HEK293 (cell line): ENCODE results near the gene DNAJC10.

Experiments used
- FEZF1 ChIP-seq: fragments of 450-650 bp; formaldehyde crosslinking; IDR thresholded peaks from 2 replicates; pipeline ENCODE4 v1.5.1; 2016; ENCODE audit warnings: missing biosample characterization, missing genetic modification characterization
- GLI4 ChIP-seq: fragments of 450-650 bp; formaldehyde crosslinking; IDR thresholded peaks from 2 replicates; pipeline ENCODE4 v1.5.1; 2016; ENCODE audit warnings: missing biosample characterization, missing genetic modification characterization
- HOXA7 ChIP-seq: sonication (generic); formaldehyde crosslinking; IDR thresholded peaks from 2 replicates; pipeline ENCODE4 v1.8.1; 2022; ENCODE audit warnings: missing genetic modification reagents, borderline replicate concordance
- KLF16 ChIP-seq: fragments of 450-650 bp; formaldehyde crosslinking; IDR thresholded peaks from 2 replicates; pipeline ENCODE4 v1.5.1; 2017; ENCODE audit warnings: missing biosample characterization, missing genetic modification characterization
- KLF7 ChIP-seq: fragments of 450-650 bp; formaldehyde crosslinking; IDR thresholded peaks from 2 replicates; pipeline ENCODE4 v1.5.1; 2016; ENCODE audit warnings: missing biosample characterization, missing genetic modification characterization, borderline replicate concordance
- SP7 ChIP-seq: fragments of 450-650 bp; formaldehyde crosslinking; IDR thresholded peaks from 2 replicates; pipeline ENCODE4 v1.5.1; 2016; ENCODE audit warnings: missing biosample characterization, missing genetic modification characterization
- TRIM28 ChIP-seq: IDR thresholded peaks from 2 replicates; pipeline ENCODE4 v1.6.1; 2011; ENCODE audit warnings: low read length, control low read depth, borderline replicate concordance
- WT1 ChIP-seq: fragments of 450-650 bp; formaldehyde crosslinking; IDR thresholded peaks from 2 replicates; pipeline ENCODE4 v1.5.1; 2016; ENCODE audit warnings: missing biosample characterization, missing genetic modification characterization
- ZBTB21 ChIP-seq: fragments of 450-650 bp; formaldehyde crosslinking; IDR thresholded peaks from 2 replicates; pipeline ENCODE4 v1.5.1; 2017; ENCODE audit warnings: missing biosample characterization, missing genetic modification characterization
- ZBTB48 ChIP-seq: fragments of 450-650 bp; formaldehyde crosslinking; IDR thresholded peaks from 2 replicates; pipeline ENCODE4 v1.5.1; 2016; ENCODE audit warnings: missing biosample characterization, missing genetic modification characterization
- ZBTB7A ChIP-seq: fragments of 450-650 bp; formaldehyde crosslinking; IDR thresholded peaks from 2 replicates; pipeline ENCODE4 v1.5.1; 2016; ENCODE audit warnings: low read depth, missing biosample characterization, missing genetic modification characterization
- ZNF16 ChIP-seq: fragments of 450-650 bp; formaldehyde crosslinking; IDR thresholded peaks from 2 replicates; pipeline ENCODE4 v1.5.1; 2016; ENCODE audit warnings: low read depth, missing biosample characterization, missing genetic modification characterization
- ZNF2 ChIP-seq: fragments of 450-650 bp; formaldehyde crosslinking; IDR thresholded peaks from 2 replicates; pipeline ENCODE4 v1.5.1; 2016; ENCODE audit warnings: missing biosample characterization, missing genetic modification characterization
- ZNF266 ChIP-seq: fragments of 450-650 bp; formaldehyde crosslinking; IDR thresholded peaks from 2 replicates; pipeline ENCODE4 v1.5.1; 2016; ENCODE audit warnings: missing biosample characterization, missing genetic modification characterization, low read depth
- ZNF274 ChIP-seq, 2 experiments: fragments of 200-500 bp in 1 of 2; fragments of 450-650 bp in 1 of 2; sonication (Bioruptor generic) in 1 of 2; formaldehyde crosslinking in 1 of 2; IDR thresholded peaks; 2 replicates each; pipeline versions ENCODE4 v1.5.1 to v1.6.1; 2014 to 2016; ENCODE audit warnings: borderline replicate concordance in 1 of 2, inconsistent platforms in 1 of 2, low read length in 1 of 2, missing biosample characterization in 1 of 2, missing genetic modification characterization in 1 of 2
- ZNF302 ChIP-seq: fragments of 450-650 bp; formaldehyde crosslinking; IDR thresholded peaks from 2 replicates; pipeline ENCODE4 v1.5.1; 2016; ENCODE audit warnings: missing biosample characterization, missing genetic modification characterization, low read depth
- ZNF335 ChIP-seq: fragments of 450-650 bp; formaldehyde crosslinking; conservative IDR thresholded peaks from 2 replicates; pipeline ENCODE4 v1.5.1; 2016; ENCODE audit warnings: missing biosample characterization, missing genetic modification characterization
- ZNF433 ChIP-seq: fragments of 450-650 bp; formaldehyde crosslinking; IDR thresholded peaks from 2 replicates; pipeline ENCODE4 v1.5.1; 2016; ENCODE audit warnings: missing biosample characterization, missing genetic modification characterization, low read depth
- ZNF544 ChIP-seq: fragments of 450-650 bp; formaldehyde crosslinking; IDR thresholded peaks from 2 replicates; pipeline ENCODE4 v1.5.0; 2017; ENCODE audit warnings: missing biosample characterization, missing genetic modification characterization
- ZNF561 ChIP-seq: fragments of 450-650 bp; IDR thresholded peaks from 2 replicates; pipeline ENCODE4 v1.5.1; 2018; ENCODE audit warnings: missing biosample characterization, missing genetic modification characterization, borderline replicate concordance
- ZNF664 ChIP-seq: fragments of 450-650 bp; formaldehyde crosslinking; IDR thresholded peaks from 2 replicates; pipeline ENCODE4 v1.5.1; 2016; ENCODE audit warnings: missing biosample characterization, missing genetic modification characterization
- ZNF701 ChIP-seq: fragments of 450-650 bp; formaldehyde crosslinking; IDR thresholded peaks from 2 replicates; pipeline ENCODE4 v1.5.1; 2016; ENCODE audit warnings: missing biosample characterization, missing genetic modification characterization
- ZNF792 ChIP-seq: fragments of 450-650 bp; formaldehyde crosslinking; IDR thresholded peaks from 2 replicates; pipeline ENCODE4 v1.5.1; 2016; ENCODE audit warnings: missing biosample characterization, missing genetic modification characterization
- ZXDB ChIP-seq: fragments of 450-650 bp; formaldehyde crosslinking; IDR thresholded peaks from 2 replicates; pipeline ENCODE4 v1.5.1; 2016; ENCODE audit warnings: missing biosample characterization, missing genetic modification characterization
- TF ChIP-seq, protein P1 (sequence below): fragments of 450-650 bp; formaldehyde crosslinking; IDR thresholded peaks from 2 replicates; pipeline ENCODE4 v1.5.1; 2017; ENCODE audit warnings: missing biosample characterization, missing genetic modification characterization
- TF ChIP-seq, protein P2 (sequence below): fragments of 450-650 bp; formaldehyde crosslinking; IDR thresholded peaks from 2 replicates; pipeline ENCODE4 v1.5.1; 2017; ENCODE audit warnings: missing biosample characterization, missing genetic modification characterization
- TF ChIP-seq, protein P3 (sequence below): fragments of 450-650 bp; formaldehyde crosslinking; IDR thresholded peaks from 2 replicates; pipeline ENCODE4 v1.5.1; 2016; ENCODE audit warnings: missing biosample characterization, missing genetic modification characterization
- TF ChIP-seq, protein P4 (sequence below): fragments of 450-650 bp; formaldehyde crosslinking; IDR thresholded peaks from 2 replicates; pipeline ENCODE4 v1.5.1; 2017; ENCODE audit warnings: missing biosample characterization, missing genetic modification characterization
- TF ChIP-seq, protein P5 (sequence below): fragments of 450-650 bp; formaldehyde crosslinking; IDR thresholded peaks from 2 replicates; pipeline ENCODE4 v1.5.1; 2016; ENCODE audit warnings: missing biosample characterization, missing genetic modification characterization
- TF ChIP-seq, protein P6 (sequence below): fragments of 450-650 bp; formaldehyde crosslinking; IDR thresholded peaks from 2 replicates; pipeline ENCODE4 v1.5.1; 2016; ENCODE audit warnings: missing biosample characterization, missing genetic modification characterization, borderline replicate concordance

DNAJC10 gene

DNA sequence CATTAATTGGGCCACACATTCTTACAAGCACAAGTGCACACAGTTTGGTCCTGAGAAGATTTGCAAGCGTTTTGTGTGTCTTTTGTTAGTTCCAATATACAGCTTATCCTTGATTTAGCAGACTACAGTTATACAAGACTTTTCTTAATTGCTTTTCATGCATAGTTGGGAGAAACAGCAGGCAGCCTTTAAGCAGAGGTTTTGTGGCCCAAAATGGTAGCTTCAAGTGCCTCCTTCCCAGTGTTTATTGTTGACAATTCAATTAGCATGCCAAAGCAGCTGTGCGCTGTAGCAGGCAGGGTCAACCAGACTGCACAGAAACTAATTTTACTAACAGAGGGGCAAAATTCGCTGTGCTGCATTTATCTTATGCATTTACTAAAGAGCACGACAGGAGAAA, 102.9 kb downstream of the DNAJC10 start (continued):
- TF ChIP-seq, protein P1, sequence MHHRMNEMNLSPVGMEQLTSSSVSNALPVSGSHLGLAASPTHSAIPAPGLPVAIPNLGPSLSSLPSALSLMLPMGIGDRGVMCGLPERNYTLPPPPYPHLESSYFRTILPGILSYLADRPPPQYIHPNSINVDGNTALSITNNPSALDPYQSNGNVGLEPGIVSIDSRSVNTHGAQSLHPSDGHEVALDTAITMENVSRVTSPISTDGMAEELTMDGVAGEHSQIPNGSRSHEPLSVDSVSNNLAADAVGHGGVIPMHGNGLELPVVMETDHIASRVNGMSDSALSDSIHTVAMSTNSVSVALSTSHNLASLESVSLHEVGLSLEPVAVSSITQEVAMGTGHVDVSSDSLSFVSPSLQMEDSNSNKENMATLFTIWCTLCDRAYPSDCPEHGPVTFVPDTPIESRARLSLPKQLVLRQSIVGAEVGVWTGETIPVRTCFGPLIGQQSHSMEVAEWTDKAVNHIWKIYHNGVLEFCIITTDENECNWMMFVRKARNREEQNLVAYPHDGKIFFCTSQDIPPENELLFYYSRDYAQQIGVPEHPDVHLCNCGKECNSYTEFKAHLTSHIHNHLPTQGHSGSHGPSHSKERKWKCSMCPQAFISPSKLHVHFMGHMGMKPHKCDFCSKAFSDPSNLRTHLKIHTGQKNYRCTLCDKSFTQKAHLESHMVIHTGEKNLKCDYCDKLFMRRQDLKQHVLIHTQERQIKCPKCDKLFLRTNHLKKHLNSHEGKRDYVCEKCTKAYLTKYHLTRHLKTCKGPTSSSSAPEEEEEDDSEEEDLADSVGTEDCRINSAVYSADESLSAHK (tag by site-specific recombination): peak; percentile 98
- TF ChIP-seq ZNF16: no peak
- TF ChIP-seq, protein P2, sequence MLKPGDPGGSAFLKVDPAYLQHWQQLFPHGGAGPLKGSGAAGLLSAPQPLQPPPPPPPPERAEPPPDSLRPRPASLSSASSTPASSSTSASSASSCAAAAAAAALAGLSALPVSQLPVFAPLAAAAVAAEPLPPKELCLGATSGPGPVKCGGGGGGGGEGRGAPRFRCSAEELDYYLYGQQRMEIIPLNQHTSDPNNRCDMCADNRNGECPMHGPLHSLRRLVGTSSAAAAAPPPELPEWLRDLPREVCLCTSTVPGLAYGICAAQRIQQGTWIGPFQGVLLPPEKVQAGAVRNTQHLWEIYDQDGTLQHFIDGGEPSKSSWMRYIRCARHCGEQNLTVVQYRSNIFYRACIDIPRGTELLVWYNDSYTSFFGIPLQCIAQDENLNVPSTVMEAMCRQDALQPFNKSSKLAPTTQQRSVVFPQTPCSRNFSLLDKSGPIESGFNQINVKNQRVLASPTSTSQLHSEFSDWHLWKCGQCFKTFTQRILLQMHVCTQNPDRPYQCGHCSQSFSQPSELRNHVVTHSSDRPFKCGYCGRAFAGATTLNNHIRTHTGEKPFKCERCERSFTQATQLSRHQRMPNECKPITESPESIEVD (tag by site-specific recombination): peak; percentile 96
- TF ChIP-seq ZNF792 (tag by site-specific recombination): no peak
- TF ChIP-seq ZNF561 (tag by site-specific recombination): no peak
- no peak for TF ChIP-seq KLF16 (tag by site-specific recombination)
- no peak for TF ChIP-seq ZNF701
- TF ChIP-seq SP7 (tag by site-specific recombination): no peak
- no peak for TF ChIP-seq HOXA7 (CRISPR knock-in tag)
- no peak for TF ChIP-seq ZNF433 (tag by site-specific recombination)
- TF ChIP-seq ZBTB7A (tag by site-specific recombination): no peak
- TF ChIP-seq WT1 (tag by site-specific recombination): no peak
- TF ChIP-seq, protein P3, sequence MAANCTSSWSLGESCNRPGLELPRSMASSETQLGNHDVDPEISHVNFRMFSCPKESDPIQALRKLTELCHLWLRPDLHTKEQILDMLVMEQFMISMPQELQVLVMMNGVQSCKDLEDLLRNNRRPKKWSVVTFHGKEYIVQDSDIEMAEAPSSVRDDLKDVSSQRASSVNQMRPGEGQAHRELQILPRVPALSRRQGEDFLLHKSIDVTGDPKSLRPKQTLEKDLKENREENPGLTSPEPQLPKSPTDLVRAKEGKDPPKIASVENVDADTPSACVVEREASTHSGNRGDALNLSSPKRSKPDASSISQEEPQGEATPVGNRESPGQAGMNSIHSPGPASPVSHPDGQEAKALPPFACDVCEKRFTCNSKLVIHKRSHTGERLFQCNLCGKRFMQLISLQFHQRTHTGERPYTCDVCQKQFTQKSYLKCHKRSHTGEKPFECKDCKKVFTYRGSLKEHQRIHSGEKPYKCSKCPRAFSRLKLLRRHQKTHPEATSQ: no peak
- 0 out of 2 replicates have a peak, but pooled peaks have one; percentile 13 for TF ChIP-seq ZNF664 (tag by site-specific recombination)
- TF ChIP-seq ZXDB (tag by site-specific recombination): no peak
- TF ChIP-seq ZBTB48: no peak
- TF ChIP-seq ZBTB21 (tag by site-specific recombination): no peak
- TF ChIP-seq, protein P4, sequence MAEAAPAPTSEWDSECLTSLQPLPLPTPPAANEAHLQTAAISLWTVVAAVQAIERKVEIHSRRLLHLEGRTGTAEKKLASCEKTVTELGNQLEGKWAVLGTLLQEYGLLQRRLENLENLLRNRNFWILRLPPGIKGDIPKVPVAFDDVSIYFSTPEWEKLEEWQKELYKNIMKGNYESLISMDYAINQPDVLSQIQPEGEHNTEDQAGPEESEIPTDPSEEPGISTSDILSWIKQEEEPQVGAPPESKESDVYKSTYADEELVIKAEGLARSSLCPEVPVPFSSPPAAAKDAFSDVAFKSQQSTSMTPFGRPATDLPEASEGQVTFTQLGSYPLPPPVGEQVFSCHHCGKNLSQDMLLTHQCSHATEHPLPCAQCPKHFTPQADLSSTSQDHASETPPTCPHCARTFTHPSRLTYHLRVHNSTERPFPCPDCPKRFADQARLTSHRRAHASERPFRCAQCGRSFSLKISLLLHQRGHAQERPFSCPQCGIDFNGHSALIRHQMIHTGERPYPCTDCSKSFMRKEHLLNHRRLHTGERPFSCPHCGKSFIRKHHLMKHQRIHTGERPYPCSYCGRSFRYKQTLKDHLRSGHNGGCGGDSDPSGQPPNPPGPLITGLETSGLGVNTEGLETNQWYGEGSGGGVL (tag by site-specific recombination): no peak
- TF ChIP-seq ZNF266 (tag by site-specific recombination): no peak
- no peak for TF ChIP-seq ZNF302 (tag by site-specific recombination)
- no peak for TF ChIP-seq ZNF274 (IDR thresholded peaks at IDR 0.05; ENCODE audit: low read length)
- no peak for TF ChIP-seq ZNF274 (tag by site-specific recombination; IDR thresholded peaks at IDR 0.05; ENCODE audit: borderline replicate concordance)
- TF ChIP-seq ZNF335 (tag by site-specific recombination): no peak
- no peak for TF ChIP-seq KLF7 (tag by site-specific recombination)
- TF ChIP-seq, protein P5, sequence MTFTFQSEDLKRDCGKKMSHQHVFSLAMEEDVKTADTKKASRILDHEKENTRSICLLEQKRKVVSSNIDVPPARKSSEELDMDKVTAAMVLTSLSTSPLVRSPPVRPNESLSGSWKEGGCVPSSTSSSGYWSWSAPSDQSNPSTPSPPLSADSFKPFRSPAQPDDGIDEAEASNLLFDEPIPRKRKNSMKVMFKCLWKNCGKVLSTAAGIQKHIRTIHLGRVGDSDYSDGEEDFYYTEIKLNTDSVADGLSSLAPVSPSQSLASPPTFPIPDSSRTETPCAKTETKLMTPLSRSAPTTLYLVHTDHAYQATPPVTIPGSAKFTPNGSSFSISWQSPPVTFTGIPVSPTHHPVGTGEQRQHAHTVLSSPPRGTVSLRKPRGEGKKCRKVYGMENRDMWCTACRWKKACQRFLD (tag by site-specific recombination): no peak
- no peak for TF ChIP-seq ZNF544 (tag by site-specific recombination)
- TF ChIP-seq GLI4 (tag by site-specific recombination): no peak
- TF ChIP-seq ZNF2 (tag by site-specific recombination): no peak
- 0 out of 2 replicates have a peak, but pooled peaks have one; percentile 25 for TF ChIP-seq TRIM28
- TF ChIP-seq, protein P6, sequence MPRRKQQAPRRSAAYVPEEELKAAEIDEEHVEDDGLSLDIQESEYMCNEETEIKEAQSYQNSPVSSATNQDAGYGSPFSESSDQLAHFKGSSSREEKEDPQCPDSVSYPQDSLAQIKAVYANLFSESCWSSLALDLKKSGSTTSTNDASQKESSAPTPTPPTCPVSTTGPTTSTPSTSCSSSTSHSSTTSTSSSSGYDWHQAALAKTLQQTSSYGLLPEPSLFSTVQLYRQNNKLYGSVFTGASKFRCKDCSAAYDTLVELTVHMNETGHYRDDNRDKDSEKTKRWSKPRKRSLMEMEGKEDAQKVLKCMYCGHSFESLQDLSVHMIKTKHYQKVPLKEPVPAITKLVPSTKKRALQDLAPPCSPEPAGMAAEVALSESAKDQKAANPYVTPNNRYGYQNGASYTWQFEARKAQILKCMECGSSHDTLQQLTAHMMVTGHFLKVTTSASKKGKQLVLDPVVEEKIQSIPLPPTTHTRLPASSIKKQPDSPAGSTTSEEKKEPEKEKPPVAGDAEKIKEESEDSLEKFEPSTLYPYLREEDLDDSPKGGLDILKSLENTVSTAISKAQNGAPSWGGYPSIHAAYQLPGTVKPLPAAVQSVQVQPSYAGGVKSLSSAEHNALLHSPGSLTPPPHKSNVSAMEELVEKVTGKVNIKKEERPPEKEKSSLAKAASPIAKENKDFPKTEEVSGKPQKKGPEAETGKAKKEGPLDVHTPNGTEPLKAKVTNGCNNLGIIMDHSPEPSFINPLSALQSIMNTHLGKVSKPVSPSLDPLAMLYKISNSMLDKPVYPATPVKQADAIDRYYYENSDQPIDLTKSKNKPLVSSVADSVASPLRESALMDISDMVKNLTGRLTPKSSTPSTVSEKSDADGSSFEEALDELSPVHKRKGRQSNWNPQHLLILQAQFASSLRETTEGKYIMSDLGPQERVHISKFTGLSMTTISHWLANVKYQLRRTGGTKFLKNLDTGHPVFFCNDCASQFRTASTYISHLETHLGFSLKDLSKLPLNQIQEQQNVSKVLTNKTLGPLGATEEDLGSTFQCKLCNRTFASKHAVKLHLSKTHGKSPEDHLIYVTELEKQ (tag by site-specific recombination): no peak
- peak; percentile 80 for TF ChIP-seq FEZF1 (tag by site-specific recombination)
